SK-N-SH (cell line): Measurements from ENCODE around the gene NUCB1. TPM values are rescaled to one million over a fixed set of nuclear protein-coding genes. Genes with fewer than 3 reads are reported as not detected.

ENCODE experiments used
- CTCF ChIA-PET: fragments of 300-600, 350-600 bp; formaldehyde crosslinking; extraction: SDS; loops from one replicate; lab custom pipeline; 2021; lab: Yijun Ruan, JAX
- POLR2A ChIA-PET: fragments of 350-600 bp; sonication (Branson Sonifier 250); formaldehyde crosslinking; extraction: SDS; loops from one replicate; lab custom pipeline; 2020; ENCODE audit warnings: antibody characterized with exemption, inconsistent platforms; lab: Yijun Ruan, JAX
- DNase-seq: peaks from one replicate; pipeline ENCODE4 v3.0.0; 2012
- H2AFZ ChIP-seq: fragments of 200-600 bp; sonication (generic); 2 replicates; pipeline ENCODE4 v1.8.1; 2016; ENCODE audit warnings: antibody characterized with exemption, mild to moderate bottlenecking, low read depth
- H3F3A ChIP-seq: fragments of 200-600 bp; sonication (generic); replicated peaks from 2 replicates; pipeline ENCODE3; 2016; ENCODE audit warnings: antibody characterized with exemption, mild to moderate bottlenecking; ENCODE audit not compliant: insufficient read depth
- H3K27ac ChIP-seq, 2 experiments: fragments of 200-500 bp in 1 of 2; fragments of 200-600 bp in 1 of 2; sonication (Bioruptor generic) in 1 of 2; sonication (generic), shearing (Covaris generic) in 1 of 2; 2 replicates each; pipeline versions ENCODE4 v1.5.1 to v1.6.1; 2014 to 2016; ENCODE audit warnings: low read depth in 2 of 2, inconsistent platforms in 1 of 2, low read length in 1 of 2, mild to moderate bottlenecking in 1 of 2, mixed read lengths in 1 of 2
- H3K27me3 ChIP-seq: fragments of 200-600 bp; sonication (generic), shearing (Covaris generic); 2 replicates; pipeline ENCODE4 v1.6.1; 2016; ENCODE audit warnings: mixed run types; ENCODE audit not compliant: insufficient read depth
- H3K36me3 ChIP-seq, 2 experiments: fragments of 200-500 bp in 1 of 2; fragments of 200-600 bp in 1 of 2; sonication (Bioruptor generic) in 1 of 2; sonication (generic) in 1 of 2; replicated peaks in 1 of 2; 2 replicates each; pipeline versions ENCODE3 to v1.5.1; 2014 to 2016; ENCODE audit warnings: low read length in 1 of 2, mild to moderate bottlenecking in 1 of 2; ENCODE audit not compliant: insufficient read depth in 2 of 2, control insufficient read depth in 1 of 2
- H3K4me1 ChIP-seq, 2 experiments: fragments of 200-500 bp in 1 of 2; fragments of 200-600 bp in 1 of 2; sonication (Bioruptor generic) in 1 of 2; sonication (generic), shearing (Covaris generic) in 1 of 2; 2 replicates each; pipeline versions ENCODE4 v1.5.1 to v1.6.1; 2014 to 2016; ENCODE audit warnings: low read depth in 1 of 2, low read length in 1 of 2, mixed run types in 1 of 2; ENCODE audit not compliant: insufficient read depth in 2 of 2, control insufficient read depth in 1 of 2
- H3K4me2 ChIP-seq: fragments of 200-600 bp; sonication (generic), shearing (Covaris generic); 2 replicates; pipeline ENCODE4 v1.6.1; 2017; ENCODE audit warnings: mixed run types
- H3K4me3 ChIP-seq, 2 experiments: fragments of 200-500 bp in 1 of 2; fragments of 200-600 bp in 1 of 2; sonication (Bioruptor generic) in 1 of 2; sonication (generic), shearing (Covaris generic) in 1 of 2; 2 replicates each; pipeline versions ENCODE4 v1.5.1 to v1.8.1; 2014 to 2016; ENCODE audit warnings: low read depth in 2 of 2, inconsistent platforms in 1 of 2, low read length in 1 of 2, mild to moderate bottlenecking in 1 of 2, mixed read lengths in 1 of 2, moderate library complexity in 1 of 2
- H3K79me2 ChIP-seq: fragments of 200-600 bp; sonication (generic); 2 replicates; pipeline ENCODE4 v1.8.1; 2017; ENCODE audit warnings: mild to moderate bottlenecking; ENCODE audit not compliant: insufficient read depth
- H3K9ac ChIP-seq: fragments of 200-600 bp; sonication (generic); 2 replicates; pipeline ENCODE4 v1.6.1; 2017; ENCODE audit warnings: mixed run types
- H3K9me2 ChIP-seq: fragments of 200-600 bp; sonication (generic); 2 replicates; pipeline ENCODE4 v1.6.1; 2017; ENCODE audit warnings: mixed run types
- H3K9me3 ChIP-seq: fragments of 200-600 bp; sonication (generic); 2 replicates; pipeline ENCODE4 v1.6.1; 2017; ENCODE audit warnings: mixed run types, mild to moderate bottlenecking, moderate library complexity
- H4K20me1 ChIP-seq: fragments of 200-600 bp; sonication (generic); 2 replicates; pipeline ENCODE4 v1.6.1; 2017; ENCODE audit warnings: mild to moderate bottlenecking, mixed run types; ENCODE audit not compliant: insufficient read depth
- ELF1 ChIP-seq: IDR thresholded peaks from 2 replicates; pipeline ENCODE4 v1.4.0; 2012
- EZH2phosphoT487 ChIP-seq: fragments of 200-600 bp; sonication (generic); IDR thresholded peaks from 2 replicates; pipeline ENCODE4 v1.6.1; 2017; ENCODE audit warnings: low read depth, mixed run types, mild to moderate bottlenecking, antibody characterized with exemption, moderate library complexity, borderline replicate concordance
- FOSL2 ChIP-seq: IDR thresholded peaks from 2 replicates; pipeline ENCODE4 v1.4.0; 2012; ENCODE audit warnings: low read depth, mild to moderate bottlenecking, moderate library complexity, borderline replicate concordance
- FOXJ3 ChIP-seq: sonication (generic); formaldehyde crosslinking; IDR thresholded peaks from 2 replicates; pipeline ENCODE4 v1.5.1; 2020; ENCODE audit warnings: mild to moderate bottlenecking, missing genetic modification reagents
- MEF2A ChIP-seq: IDR thresholded peaks from 2 replicates; pipeline ENCODE4 v1.4.0; 2012; ENCODE audit warnings: low read depth, borderline replicate concordance
- NRF1 ChIP-seq: IDR thresholded peaks from 2 replicates; pipeline ENCODE4 v1.6.1; 2012; ENCODE audit warnings: low read depth, mild to moderate bottlenecking, low read length
- PBX3 ChIP-seq: IDR thresholded peaks from 2 replicates; pipeline ENCODE4; 2012
- POLR2AphosphoS5 ChIP-seq: IDR thresholded peaks from 2 replicates; pipeline ENCODE4 v1.6.1; 2012; ENCODE audit warnings: low read depth, low read length
- RFX5 ChIP-seq: IDR thresholded peaks from 2 replicates; pipeline ENCODE4 v1.6.1; 2012; ENCODE audit warnings: mild to moderate bottlenecking, improper control_type of control experiment, low read length
- RXRA ChIP-seq: IDR thresholded peaks from 2 replicates; pipeline ENCODE4 v1.4.0; 2012; ENCODE audit warnings: low read depth, mild to moderate bottlenecking, borderline replicate concordance
- TAF1 ChIP-seq: IDR thresholded peaks from 2 replicates; pipeline ENCODE4 v1.6.1; 2012; ENCODE audit warnings: low read depth, mild to moderate bottlenecking, low read length, moderate library complexity, borderline replicate concordance
- TCF12 ChIP-seq: IDR thresholded peaks from 2 replicates; pipeline ENCODE4 v1.4.0; 2012
- TEAD4 ChIP-seq: IDR thresholded peaks from 2 replicates; pipeline ENCODE4 v1.4.0; 2012; ENCODE audit warnings: mild to moderate bottlenecking, borderline replicate concordance; ENCODE audit not compliant: insufficient read depth
- YY1 ChIP-seq: IDR thresholded peaks from 2 replicates; pipeline ENCODE4 v1.4.0; 2012; ENCODE audit warnings: low read depth, mild to moderate bottlenecking
- WGBS: methylation state at CpG from one replicate; pipeline ENCODE4 v1.1.6; 2017; ENCODE audit warnings: low lambda C conversion rate; 5-methylcytosine and 5-hydroxymethylcytosine counted together
- polyA plus RNA-seq, 3 experiments: library from polyadenylated mRNA; depleted of rRNA; stranded (reverse); fragments of >200 nt; gene quantifications; 2 replicates each; pipeline ENCODE4 v1.2.3, GENCODE V29; 2012
- TF ChIP-seq, protein P1 (sequence below): fragments of 150-350 bp; IDR thresholded peaks from 2 replicates; pipeline ENCODE4 v1.6.1; 2017; ENCODE audit warnings: antibody characterized with exemption, low read length, low read depth, borderline replicate concordance

NUCB1 gene
- polyA plus RNA-seq, 1 of the 3 experiments (the other 2 are of a cell fraction), result 397 TPM

- no peaks in the 10 kb centered on the region for H3K9me3 ChIP-seq
- H3K79me2 ChIP-seq, result no peaks in the 10 kb centered on the region
- no peak overlapping the region for H3K4me2 ChIP-seq
- peaks cover 6% of the 10 kb centered on the region for H3F3A ChIP-seq
- POLR2A ChIA-PET, result interaction anchor here (0.7 kb wide), 1 partner anchor 10 kb away, joined by 3 read pairs; no protein-coding TSS in a partner anchor
- 0 out of 4 replicates have a peak, but pooled peaks cover 0 to 4% of the 10 kb centered on the region in 2 experiments for H3K4me1 ChIP-seq
- CTCF ChIA-PET, result interaction anchor here (1.6 to 1.7 kb wide), 2 partner anchors 50 to 79 kb away, joined by 3 to 5 read pairs; no protein-coding TSS in a partner anchor
- WGBS, result 90% methylated on average over 10 of the region's 10 CpGs
- no peak overlapping the region for H3K27ac ChIP-seq
- H3K9me2 ChIP-seq, result no peaks in the 10 kb centered on the region
- no peak overlapping the region for H3K9ac ChIP-seq
- no peak overlapping the region for H3K4me3 ChIP-seq
- H3K27me3 ChIP-seq, result no peaks in the 10 kb centered on the region
- no peak overlapping the region for H2AFZ ChIP-seq
- no peak for DNase-seq
- no peak for TF ChIP-seq FOXJ3 (CRISPR knock-in tag)
- TF ChIP-seq NRF1, result no peak
- no peak for TF ChIP-seq ELF1
- TF ChIP-seq, protein P1, sequence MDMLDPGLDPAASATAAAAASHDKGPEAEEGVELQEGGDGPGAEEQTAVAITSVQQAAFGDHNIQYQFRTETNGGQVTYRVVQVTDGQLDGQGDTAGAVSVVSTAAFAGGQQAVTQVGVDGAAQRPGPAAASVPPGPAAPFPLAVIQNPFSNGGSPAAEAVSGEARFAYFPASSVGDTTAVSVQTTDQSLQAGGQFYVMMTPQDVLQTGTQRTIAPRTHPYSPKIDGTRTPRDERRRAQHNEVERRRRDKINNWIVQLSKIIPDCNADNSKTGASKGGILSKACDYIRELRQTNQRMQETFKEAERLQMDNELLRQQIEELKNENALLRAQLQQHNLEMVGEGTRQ, result no peak
- TF ChIP-seq RXRA, result no peak
- no peak for TF ChIP-seq FOSL2
- no peak for TF ChIP-seq RFX5
- no peak for TF ChIP-seq MEF2A
- TF ChIP-seq TCF12, result no peak
- no peak for TF ChIP-seq TAF1
- TF ChIP-seq EZH2phosphoT487, result no peak
- no peak for TF ChIP-seq YY1
- no peak for TF ChIP-seq POLR2AphosphoS5
- peaks cover 9 to 16% of the 10 kb centered on the region in 2 experiments for H3K36me3 ChIP-seq
- no peaks in the 10 kb centered on the region for H4K20me1 ChIP-seq
These were observed 20.8 kb downstream of the NUCB1 start for GRCh38 chr19:48920949-48921348.

DNA sequence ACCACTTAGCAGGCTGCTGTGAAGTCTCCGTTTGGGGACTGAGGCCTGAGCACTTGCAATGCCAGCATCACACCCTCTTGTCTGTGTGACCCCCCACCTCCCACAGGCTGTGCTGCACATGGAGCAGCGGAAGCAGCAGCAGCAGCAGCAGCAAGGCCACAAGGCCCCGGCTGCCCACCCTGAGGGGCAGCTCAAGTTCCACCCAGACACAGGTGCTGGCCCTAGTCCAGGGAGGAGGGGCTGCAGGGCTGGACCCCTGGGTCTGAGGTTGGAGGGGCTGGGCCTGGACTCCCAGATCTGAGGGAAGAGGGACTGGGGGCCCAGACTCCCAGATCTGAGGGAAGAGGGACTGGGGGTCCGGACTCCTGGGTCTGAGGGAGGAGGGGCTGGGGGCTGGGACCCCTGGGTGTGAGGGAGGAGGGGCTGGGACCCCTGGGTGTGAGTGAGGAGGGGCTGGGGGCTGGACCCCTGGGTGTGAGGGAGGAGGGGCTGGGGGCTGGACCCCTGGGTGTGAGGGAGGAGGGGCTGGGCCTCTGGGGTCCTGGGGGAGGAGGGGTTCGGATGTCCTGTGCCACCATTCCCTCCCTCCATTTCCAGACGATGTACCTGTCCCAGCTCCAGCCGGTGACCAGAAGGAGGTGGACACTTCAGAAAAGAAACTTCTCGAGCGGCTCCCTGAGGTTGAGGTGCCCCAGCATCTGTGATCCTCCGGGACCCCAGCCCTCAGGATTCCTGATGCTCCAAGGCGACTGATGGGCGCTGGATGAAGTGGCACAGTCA, 21.8 kb downstream of the NUCB1 start:
- Histone ChIP-seq H3F3A (peaks cover 11% of the 10 kb centered on the region), H3K27me3 (no peaks in the 10 kb centered on the region), H3K4me1 (0 out of 4 replicates have a peak, but pooled peaks cover 0 to 4% of the 10 kb centered on the region in 2 experiments), H3K27ac (no peak overlapping the region), H3K9me2 (no peaks in the 10 kb centered on the region), H3K4me3 (no peak overlapping the region), H3K4me2 (no peak overlapping the region), H2AFZ (no peak overlapping the region), H3K79me2 (no peaks in the 10 kb centered on the region), H3K9me3 (no peaks in the 10 kb centered on the region), H3K9ac (no peak overlapping the region), H4K20me1 (no peaks in the 10 kb centered on the region)
- ChIA-PET POLR2A (interaction anchor here (0.7 kb wide), 1 partner anchor 10 kb away, joined by 3 read pairs; no protein-coding TSS in a partner anchor), CTCF (no interaction called here)
- WGBS, result 92% methylated on average over 8 of the region's 12 CpGs
- no peak for DNase-seq
- TF ChIP-seq POLR2AphosphoS5 (no peak), RFX5 (no peak), PBX3 (no peak), TEAD4 (no peak), RXRA (no peak)
- TF ChIP-seq, all 33 proteins: peak for 0
- H3K36me3 ChIP-seq, result peaks cover 9 to 14% of the 10 kb centered on the region in 2 experiments
